Motor neuron (in vitro differentiated cells): Measurements from ENCODE around the gene SUN5. TPM values are rescaled to one million over a fixed set of nuclear protein-coding genes. Genes with fewer than 3 reads are reported as not detected.
A peak's percentile ranks its signal among the peaks of the same experiment; 100 is the strongest.

Source experiments
- ATAC-seq, 8 experiments: fragments of 200-7000 bp; cut with Tn5 transposase; replicated peaks in 6 of 8; 2 replicates each; pipeline ENCODE4 v1.8.0; 2021; ENCODE audit warnings: mild to moderate bottlenecking in 8 of 8, moderate library complexity in 8 of 8
- H3K27ac ChIP-seq, 2 donors: fragments of 250-450 bp; sonication (Bioruptor Pico); 2 replicates each; pipeline ENCODE4 v1.9.0; 2021; ENCODE audit warnings: antibody characterized with exemption in 2 of 2, mild to moderate bottlenecking in 2 of 2, moderate library complexity in 1 of 2
- H3K4me1 ChIP-seq, 2 donors: fragments of 250-450 bp; sonication (Bioruptor Pico); replicated peaks in 1 of 2; 2 replicates each; pipeline ENCODE4 v1.6.1; 2021; ENCODE audit warnings: antibody characterized with exemption in 2 of 2, mild to moderate bottlenecking in 2 of 2, moderate library complexity in 1 of 2
- H3K4me3 ChIP-seq, 5 donors: fragments of 250-450 bp; sonication (Bioruptor Pico); 2 replicates each; pipeline ENCODE4 v1.9.0; 2021; ENCODE audit warnings: antibody characterized with exemption in 5 of 5, mild to moderate bottlenecking in 5 of 5, moderate library complexity in 4 of 5
- WGBS, 10 experiments: fragments of 450-650 bp; shearing (Covaris generic); methylation state at CpG; one replicate each; pipeline ENCODE4 v1.0.0; 2022; 5-methylcytosine and 5-hydroxymethylcytosine counted together
- in situ Hi-C, 9 experiments: fragments of 400-800 bp; cut with MboI; loops; one replicate each; pipeline ENCODE4 v1.15.0; 2021; ENCODE audit warnings: low sequenced_read_pairs in 9 of 9, low pct_unique_long_range_greater_than_20kb in 2 of 9; ENCODE audit not compliant: unreplicated experiment in 9 of 9
- total RNA-seq, 8 experiments: library from RNA; unstranded; fragments of 300-600 nt; gene quantifications; 2 replicates each; pipeline versions ENCODE4 v1.2.3 to v1.2.4, GENCODE V29; 2022

The SUN5 gene
- total RNA-seq, 8 experiments from 2014 or later: not detected

DNA sequence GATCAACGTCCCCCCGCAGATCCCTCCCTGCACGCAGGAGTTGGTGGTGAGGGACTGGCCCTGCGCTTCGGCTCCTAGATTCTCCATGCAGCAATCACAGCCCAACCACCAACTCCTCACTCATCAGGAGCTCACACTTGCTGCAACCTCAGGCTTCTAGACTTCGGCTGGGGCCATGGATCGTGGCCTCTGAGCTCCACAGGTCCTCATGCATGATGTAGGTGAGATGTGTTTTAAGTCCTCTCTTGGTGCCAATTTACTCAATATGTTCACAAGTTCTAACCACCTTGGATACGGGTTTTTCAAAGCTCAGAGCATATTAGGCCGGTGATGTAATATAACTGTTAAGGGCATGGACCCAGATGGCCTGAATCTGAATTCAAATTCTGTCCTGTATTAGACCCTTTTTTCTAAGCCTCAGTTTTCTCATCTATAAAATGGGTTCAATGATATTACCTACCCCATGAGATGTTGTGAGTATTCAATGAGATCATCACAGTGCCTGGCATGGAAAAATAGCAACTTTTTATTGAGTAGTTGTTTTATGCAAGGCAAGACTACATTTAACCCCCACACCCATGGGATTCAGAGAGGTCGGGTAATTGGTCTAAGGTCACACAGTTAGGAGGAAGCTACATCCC, 31.0 kb downstream of the SUN5 start:
- WGBS, 10 experiments: 50 to 100% (median 90%) methylated on average over 1 to 5 of the region's 10 CpGs; no CpG with 5 or more reads in 1 of the 10 experiments

DNA sequence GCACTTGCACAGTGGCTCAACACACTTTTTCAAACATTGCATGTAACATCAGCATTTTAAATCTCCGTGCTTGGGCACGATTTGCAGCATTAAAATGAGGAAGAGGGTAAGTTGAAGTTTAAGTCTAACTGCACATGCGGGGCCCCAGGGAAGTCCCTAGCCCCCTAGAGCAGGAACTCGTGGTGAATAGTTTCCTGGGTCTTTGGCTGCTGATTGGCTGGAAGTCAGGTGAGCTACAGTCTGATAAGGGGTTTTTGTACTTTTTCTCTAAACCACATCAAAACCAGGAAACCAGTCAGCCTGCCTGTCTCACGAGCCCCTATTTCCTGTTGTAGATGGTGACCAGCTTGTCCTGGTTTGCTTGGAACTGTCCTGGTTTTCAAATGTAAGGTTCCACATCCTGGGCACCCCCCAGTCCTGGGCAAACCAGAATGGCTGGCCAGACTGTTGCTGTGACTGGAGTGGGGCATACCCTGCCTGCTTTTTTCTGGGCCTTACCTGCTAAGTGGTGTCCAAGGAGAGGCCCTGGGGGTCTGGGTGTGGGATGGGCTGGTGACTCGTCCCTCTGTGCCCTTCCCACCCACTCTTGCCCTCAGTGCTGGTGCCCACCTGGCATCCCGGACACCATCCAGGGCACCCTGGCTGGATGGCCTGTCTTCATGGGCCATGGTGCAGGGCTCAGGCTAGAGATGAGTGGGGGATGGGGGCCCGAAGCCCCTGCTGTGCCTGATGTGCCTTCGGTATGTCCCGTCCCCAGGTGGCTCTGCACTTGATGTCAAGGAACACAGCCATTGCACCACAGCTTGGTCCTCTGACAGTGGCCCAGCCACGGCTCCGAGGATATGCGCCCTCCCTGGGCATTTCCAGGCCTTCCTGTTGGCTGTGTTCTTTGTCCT, 31.8 kb downstream of the SUN5 start:
- H3K27ac ChIP-seq: no peak overlapping the region
- WGBS, 10 experiments: 17 to 93% (median 46%) methylated on average over 1 to 6 of the region's 13 CpGs; no CpG with 5 or more reads in 4 of the 10 experiments
- H3K4me1 ChIP-seq: peaks cover 10 to 11% of the 10 kb centered on the region in 2 donors
- ATAC-seq: no peak
- in situ Hi-C loops: no loop called here
- H3K4me3 ChIP-seq: no peak overlapping the region

More for the DNA sequence above, 31.0 kb downstream of the SUN5 start:
- no peak overlapping the region for H3K27ac ChIP-seq
- H3K4me3 ChIP-seq: no peak overlapping the region
- no peak for ATAC-seq
- in situ Hi-C loops: no loop called here
- H3K4me1 ChIP-seq: peaks cover 10 to 11% of the 10 kb centered on the region in 2 donors

DNA sequence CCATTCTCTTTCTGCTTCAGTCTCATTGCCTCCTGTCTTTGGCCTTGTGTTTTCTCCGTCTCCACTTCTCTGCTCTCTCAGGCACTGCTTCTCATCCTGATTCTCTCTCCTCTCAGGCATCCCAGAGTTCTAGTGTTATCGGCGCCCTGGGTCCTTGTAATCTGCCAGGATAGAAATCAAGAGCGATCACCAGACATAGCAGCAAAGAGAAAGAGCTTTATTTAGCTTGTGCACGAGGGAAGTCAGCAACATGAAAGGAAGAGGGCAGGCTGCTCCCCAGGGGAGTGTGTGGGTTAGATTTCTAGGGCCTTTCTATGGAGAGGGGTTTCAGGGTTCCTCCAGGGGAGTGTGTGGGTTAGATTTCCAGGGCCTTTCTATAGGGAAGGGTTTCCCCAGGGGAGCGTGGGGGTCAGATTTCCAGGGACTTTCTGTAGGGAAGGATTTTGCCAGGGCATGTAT, 32.5 kb downstream of the SUN5 start:
- peak overlapping the region; percentile 3 to 61 for H3K27ac ChIP-seq
- peak in 5 of 8 experiments; percentile 27 to 51 (median 49) for ATAC-seq
- 43 to 94% (median 56%) methylated on average over 2 to 6 of the region's 6 CpGs for WGBS, 10 experiments
- no peak overlapping the region for H3K4me3 ChIP-seq
- in situ Hi-C loops: no loop called here
- H3K4me1 ChIP-seq: peaks cover 10 to 11% of the 10 kb centered on the region in 2 donors

DNA sequence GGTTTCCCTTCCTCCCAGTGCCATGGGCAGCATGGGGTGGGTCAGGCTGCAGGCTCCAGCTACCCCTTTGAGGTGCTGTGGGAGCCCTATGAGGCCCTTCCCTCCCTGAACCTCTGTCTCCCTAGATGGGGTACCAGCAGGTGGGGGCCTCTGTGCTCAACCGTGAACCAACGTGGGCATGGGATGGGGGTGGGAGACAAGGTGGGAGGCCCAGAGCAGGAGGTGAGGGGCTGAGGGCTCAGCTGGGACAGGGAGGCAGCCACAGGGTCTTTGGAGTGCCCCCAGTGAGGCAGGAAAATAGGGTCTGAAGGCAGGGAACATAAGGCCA, 33.3 kb downstream of the SUN5 start:
- no peak overlapping the region for H3K4me3 ChIP-seq
- no peak overlapping the region for H3K27ac ChIP-seq
- H3K4me1 ChIP-seq: peaks cover 10 to 11% of the 10 kb centered on the region in 2 donors
- WGBS, 10 experiments: 100% methylated on average over 1 of the region's 2 CpGs; no CpG with 5 or more reads in 9 of the 10 experiments
- no peak for ATAC-seq
- in situ Hi-C loops: no loop called here

DNA sequence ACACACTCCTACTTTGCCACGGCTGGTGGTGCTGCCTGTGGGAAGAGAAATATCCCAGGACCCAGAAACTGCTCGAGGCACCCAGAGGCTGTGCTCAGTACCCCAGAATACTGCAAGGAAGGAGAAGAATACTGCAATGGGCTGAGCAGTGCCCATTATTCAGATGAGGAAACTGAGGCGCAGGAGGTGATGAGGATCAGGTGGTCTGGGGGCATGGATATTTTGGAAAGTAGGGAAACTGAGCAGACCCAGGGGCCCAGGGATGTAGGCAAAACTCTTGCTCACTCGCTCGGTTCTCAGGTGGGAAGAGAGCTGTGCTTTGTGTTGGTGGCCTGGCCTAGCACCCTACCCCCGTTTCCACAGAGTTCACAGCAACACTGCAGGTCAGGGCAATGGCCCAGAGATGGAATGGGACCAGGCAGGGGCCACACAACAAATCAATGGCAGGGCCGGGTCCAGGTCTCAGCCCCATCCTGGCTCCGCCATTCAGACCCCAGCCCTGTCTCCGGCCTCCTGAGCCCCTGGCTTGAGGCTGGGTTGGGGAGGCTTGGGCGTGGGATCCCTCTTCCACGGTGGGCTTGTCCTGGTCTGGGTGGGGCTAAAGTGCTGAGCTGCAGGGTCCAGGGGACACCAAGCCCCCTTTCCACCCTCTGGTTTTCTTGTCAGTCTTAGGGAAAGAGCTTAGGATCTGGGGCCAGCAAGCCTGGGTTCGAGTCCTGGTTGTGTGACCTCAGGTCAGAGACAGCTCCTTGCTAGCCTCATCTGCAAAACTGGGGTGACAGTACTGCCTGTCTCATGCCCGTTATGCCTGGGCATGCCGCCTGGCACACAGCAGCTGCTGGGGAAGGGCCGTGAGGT, 33.9 kb downstream of the SUN5 start:
- 43 to 100% (median 80%) methylated on average over 1 to 5 of the region's 15 CpGs; no CpG with 5 or more reads in 5 of the 10 experiments for WGBS, 10 experiments
- Histone ChIP-seq H3K4me1 (peaks cover 10 to 11% of the 10 kb centered on the region in 2 donors), H3K27ac (no peak overlapping the region), H3K4me3 (no peak overlapping the region)
- in situ Hi-C loops: no loop called here
- ATAC-seq: no peak

DNA sequence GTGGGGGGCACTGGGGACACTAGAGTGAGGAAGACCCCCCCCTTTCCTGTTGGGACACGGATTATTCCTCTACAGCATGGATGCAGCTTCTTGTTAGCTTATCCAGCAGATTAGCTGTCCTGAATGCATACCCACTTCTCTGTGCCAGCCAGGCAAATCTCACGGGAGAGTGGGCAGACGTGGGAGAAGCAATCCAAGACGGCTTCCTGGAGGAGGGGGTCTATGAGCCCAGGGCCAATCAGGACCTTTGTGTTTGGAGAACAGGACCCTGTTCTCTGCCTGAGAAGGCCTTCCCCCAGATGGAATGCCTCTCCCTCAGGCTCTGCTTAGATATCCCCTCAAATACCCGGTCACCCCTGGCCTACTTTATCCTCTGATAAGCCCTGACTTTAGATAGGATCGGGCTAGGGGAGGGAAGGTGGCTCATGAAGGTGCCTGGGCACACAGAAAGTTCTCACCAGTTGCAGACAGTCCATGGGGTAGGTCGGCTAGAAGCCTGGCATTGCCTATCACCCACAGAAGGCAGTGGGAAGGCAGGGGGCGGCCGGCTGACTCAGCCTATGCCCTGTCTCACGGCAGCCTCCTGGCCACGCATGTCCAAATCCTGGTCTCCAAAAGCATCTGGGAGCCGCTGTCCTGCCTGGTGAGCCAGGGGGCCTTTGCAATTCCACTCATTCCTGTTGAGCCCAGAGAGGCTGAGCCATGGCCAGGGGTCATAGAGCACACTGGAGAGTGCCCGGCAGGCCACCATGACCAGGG, 34.7 kb downstream of the SUN5 start:
- in situ Hi-C loops: no loop called here
- Histone ChIP-seq H3K4me3 (no peak overlapping the region), H3K27ac (no peak overlapping the region), H3K4me1 (peaks cover 10 to 11% of the 10 kb centered on the region in 2 donors)
- WGBS, 10 experiments: 60 to 95% (median 82%) methylated on average over 1 to 7 of the region's 13 CpGs; no CpG with 5 or more reads in 2 of the 10 experiments
- ATAC-seq: no peak

DNA sequence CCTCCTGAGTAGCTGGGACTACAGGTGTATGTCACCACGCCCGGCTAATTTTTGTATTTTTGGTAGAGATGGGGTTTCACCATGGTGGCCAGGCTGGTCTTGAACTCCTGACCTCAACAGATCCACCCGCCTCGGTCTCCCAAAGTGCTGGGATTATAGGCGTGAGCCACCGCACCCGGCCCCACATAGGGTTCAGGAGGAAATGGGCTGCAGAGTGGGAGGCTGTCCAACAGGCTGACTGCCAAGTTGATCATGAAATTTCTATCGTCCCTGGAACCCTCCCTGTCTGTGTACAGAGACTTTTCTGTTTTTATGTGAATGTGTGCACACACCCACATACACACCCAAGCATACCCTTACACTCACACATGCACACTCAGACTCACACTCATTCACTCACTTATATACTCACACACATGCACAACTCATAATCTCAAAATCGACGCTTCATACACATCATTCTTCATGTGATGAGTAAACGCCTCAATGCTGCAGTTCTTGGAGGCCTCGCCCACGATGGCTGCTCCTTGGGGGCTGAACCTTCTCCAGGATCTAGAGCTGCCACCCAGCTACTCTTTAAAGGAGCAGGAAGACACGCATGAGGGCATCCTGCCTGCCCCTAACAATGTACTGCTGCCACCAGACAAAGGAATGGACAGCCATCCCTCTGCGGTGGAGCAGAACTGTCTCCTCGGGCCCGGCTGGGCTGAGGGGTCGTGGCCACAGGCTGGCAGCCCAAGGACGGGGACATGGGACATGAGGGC, 35.6 kb downstream of the SUN5 start:
- peak in 3 of 8 experiments; percentile 29 to 93 (median 86) for ATAC-seq
- WGBS, 10 experiments: 0 to 93% (median 71%) methylated on average over 1 to 10 of the region's 19 CpGs; no CpG with 5 or more reads in 1 of the 10 experiments
- in situ Hi-C loops: no loop called here
- Histone ChIP-seq H3K4me1 (peaks cover 10 to 11% of the 10 kb centered on the region in 2 donors), H3K4me3 (no peak overlapping the region), H3K27ac (no peak overlapping the region)

DNA sequence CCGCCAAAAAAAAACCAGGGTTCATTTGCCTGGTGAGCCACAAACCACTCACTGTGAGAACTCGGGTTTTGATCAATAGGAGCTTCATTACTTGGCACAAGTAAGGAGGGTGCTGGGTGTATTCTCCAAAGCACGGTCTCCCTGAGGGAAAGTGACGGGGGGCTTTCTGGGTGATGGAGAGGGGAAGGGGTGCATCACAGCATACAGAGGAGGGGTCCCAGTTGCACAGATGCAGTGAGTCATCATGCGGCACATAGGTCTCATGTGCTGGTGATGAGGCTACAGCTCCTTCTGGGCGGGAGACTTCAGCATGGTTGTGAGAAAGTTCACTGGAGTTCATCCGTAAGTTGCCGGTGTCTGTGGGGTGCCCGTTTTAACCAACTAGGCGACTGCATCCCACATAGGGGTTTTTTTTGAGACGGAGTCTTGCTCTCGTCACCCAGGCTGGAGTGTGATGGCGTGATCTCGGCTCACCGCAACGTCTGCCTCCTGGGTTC, 36.2 kb downstream of the SUN5 start:
- no peak for ATAC-seq
- in situ Hi-C loops: no loop called here
- WGBS, 10 experiments: 75 to 100% (median 91%) methylated on average over 1 to 8 of the region's 16 CpGs; no CpG with 5 or more reads in 6 of the 10 experiments
- H3K4me1 ChIP-seq: peaks cover 10 to 11% of the 10 kb centered on the region in 2 donors
- no peak overlapping the region for H3K27ac ChIP-seq
- no peak overlapping the region for H3K4me3 ChIP-seq

DNA sequence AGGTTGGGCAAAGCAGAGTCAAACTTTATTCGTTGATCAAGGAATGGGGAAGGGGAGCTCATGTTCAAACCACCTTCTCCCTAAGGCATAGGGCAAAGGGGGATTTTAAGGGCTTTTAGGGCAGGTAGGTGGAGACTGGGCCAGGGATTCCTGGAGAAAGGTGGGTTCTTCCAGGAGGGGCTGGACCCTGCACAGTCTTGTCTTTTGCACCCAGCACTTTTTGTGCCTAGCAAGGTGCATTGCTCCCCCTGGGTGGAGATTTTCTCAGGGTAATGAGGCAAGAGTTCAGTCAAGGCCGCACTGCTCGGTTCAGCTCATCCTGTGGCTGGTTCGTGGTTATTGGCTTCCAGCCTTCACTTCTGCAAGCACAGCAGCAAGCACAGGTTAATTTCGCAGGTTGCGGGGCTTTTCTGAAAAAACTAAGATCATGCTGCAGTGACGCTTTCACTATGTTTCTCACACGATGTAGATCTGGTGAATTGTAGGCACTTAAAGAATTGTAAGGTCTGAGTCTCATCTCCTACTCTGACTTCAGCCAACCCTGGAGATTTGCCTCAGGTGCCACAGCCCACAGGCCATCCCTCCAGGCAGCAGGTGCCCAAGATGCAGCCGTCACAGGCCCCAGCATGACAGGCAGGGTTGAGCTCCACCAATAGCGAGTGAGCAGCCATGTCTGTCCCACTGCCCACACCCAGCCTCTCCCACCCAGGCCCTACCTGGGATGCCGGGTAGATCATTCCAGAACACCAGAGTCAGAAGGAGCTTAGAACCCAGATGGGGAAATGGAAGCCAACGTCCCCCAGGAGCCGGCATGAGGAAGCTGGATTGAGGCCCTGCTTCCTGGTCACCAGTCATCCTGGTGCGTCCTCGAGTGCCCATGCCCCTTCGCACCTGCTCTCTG, 37.1 kb downstream of the SUN5 start:
- no peak overlapping the region for H3K27ac ChIP-seq
- WGBS, 10 experiments: 20 to 90% (median 79%) methylated on average over 1 to 9 of the region's 16 CpGs; no CpG with 5 or more reads in 1 of the 10 experiments
- H3K4me3 ChIP-seq: no peak overlapping the region
- in situ Hi-C loops: no loop called here
- H3K4me1 ChIP-seq: peaks cover 7 to 8% of the 10 kb centered on the region in 2 donors
- ATAC-seq: no peak

DNA sequence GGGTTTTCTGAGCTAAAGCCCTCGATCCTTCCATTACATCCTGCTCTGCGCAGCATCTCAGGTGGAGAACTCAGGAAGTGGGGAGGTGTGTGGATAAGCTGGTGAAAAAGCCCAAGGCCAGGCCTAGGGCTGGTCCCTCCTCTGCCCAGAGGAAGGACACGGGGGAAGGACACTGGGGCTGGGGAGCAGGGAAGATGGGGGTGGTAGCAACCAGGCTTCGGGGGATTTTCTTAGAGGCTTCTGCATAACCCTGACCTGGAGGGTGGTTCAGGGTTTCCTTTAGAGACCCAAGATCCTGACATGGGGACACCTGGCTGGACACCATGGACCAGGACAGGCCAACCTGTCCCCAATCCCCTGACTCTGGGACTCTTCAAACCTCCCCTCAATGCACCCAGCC, 37.9 kb downstream of the SUN5 start:
- Histone ChIP-seq H3K4me1 (peaks cover 0 to under 1% of the 10 kb centered on the region in 2 donors), H3K27ac (no peak overlapping the region), H3K4me3 (no peak overlapping the region)
- ATAC-seq: no peak
- WGBS, 10 experiments: 79 to 100% (median 80%) methylated on average over 1 to 2 of the region's 4 CpGs; no CpG with 5 or more reads in 7 of the 10 experiments
- in situ Hi-C loops: no loop called here
